Prostate gland (tissue), 2 donors: ENCODE results near the gene TMEM123.

Source experiments
- POLR2A ChIP-seq: fragments of 450-650 bp; IDR thresholded peaks from one replicate; pipeline ENCODE4 v1.6.1; 2016; ENCODE audit warnings: antibody characterized with exemption, mild to moderate bottlenecking
- POLR2AphosphoS5 ChIP-seq: sonication (generic); formaldehyde crosslinking; IDR thresholded peaks from one replicate; pipeline ENCODE4 v1.6.1; 2017; ENCODE audit warnings: antibody characterized with exemption
- TF ChIP-seq, protein P1 (sequence below), 4 experiments: fragments of 200-600 bp in 2 of 4; fragments of 450-650 bp in 2 of 4; sonication (generic) in 2 of 4; IDR thresholded peaks; 1 replicate in 3 of 4; 2 replicates in 1 of 4; pipeline ENCODE4 v1.5.1; 2016 to 2019; ENCODE audit warnings: antibody characterized with exemption in 4 of 4, mild to moderate bottlenecking in 2 of 4, moderate library complexity in 2 of 4

GRCh38 chr11:102471474-102471873, 18.9 kb upstream of the TMEM123 start:
- TF ChIP-seq, protein P1, sequence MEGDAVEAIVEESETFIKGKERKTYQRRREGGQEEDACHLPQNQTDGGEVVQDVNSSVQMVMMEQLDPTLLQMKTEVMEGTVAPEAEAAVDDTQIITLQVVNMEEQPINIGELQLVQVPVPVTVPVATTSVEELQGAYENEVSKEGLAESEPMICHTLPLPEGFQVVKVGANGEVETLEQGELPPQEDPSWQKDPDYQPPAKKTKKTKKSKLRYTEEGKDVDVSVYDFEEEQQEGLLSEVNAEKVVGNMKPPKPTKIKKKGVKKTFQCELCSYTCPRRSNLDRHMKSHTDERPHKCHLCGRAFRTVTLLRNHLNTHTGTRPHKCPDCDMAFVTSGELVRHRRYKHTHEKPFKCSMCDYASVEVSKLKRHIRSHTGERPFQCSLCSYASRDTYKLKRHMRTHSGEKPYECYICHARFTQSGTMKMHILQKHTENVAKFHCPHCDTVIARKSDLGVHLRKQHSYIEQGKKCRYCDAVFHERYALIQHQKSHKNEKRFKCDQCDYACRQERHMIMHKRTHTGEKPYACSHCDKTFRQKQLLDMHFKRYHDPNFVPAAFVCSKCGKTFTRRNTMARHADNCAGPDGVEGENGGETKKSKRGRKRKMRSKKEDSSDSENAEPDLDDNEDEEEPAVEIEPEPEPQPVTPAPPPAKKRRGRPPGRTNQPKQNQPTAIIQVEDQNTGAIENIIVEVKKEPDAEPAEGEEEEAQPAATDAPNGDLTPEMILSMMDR (IDR thresholded peaks at IDR 0.05), result no peak
- TF ChIP-seq POLR2A (no peak), POLR2AphosphoS5 (no peak)
